Keratinocyte (primary cell): ENCODE measurements around the gene CLK3. TPM values are rescaled to one million over a fixed set of nuclear protein-coding genes. Genes with fewer than 3 reads are reported as not detected.

Source experiments
- DNase-seq: peaks from one replicate; pipeline ENCODE4 v3.0.0-alpha.2; 2011; ENCODE audit warnings: low read depth, missing footprints, low spot score
- FAIRE-seq: peaks from 2 replicates; lab custom pipeline; 2011; peaks lifted over from hg19 to GRCh38; lab: Jason Lieb, UNC
- H2AFZ ChIP-seq: 2 replicates; pipeline ENCODE4 v1.6.0; 2012; ENCODE audit warnings: low read length, control low read depth, inconsistent platforms; ENCODE audit not compliant: control insufficient read depth
- H3K27ac ChIP-seq: 2 replicates; pipeline ENCODE4 v1.5.1; 2011; ENCODE audit warnings: low read length; ENCODE audit not compliant: control insufficient read depth, insufficient read depth
- H3K27me3 ChIP-seq: 3 replicates; pipeline ENCODE4 v1.6.0; 2011; ENCODE audit warnings: low read length; ENCODE audit not compliant: control insufficient read depth, insufficient read depth; ENCODE audit errors: extremely low read depth
- H3K36me3 ChIP-seq, 2 experiments: 2 replicates in 1 of 2; 3 replicates in 1 of 2; pipeline ENCODE4 v1.5.1; 2011; ENCODE audit warnings: low read length in 2 of 2, mild to moderate bottlenecking in 1 of 2; ENCODE audit not compliant: control insufficient read depth in 2 of 2, insufficient read depth in 2 of 2; ENCODE audit errors: extremely low read depth in 1 of 2
- H3K4me1 ChIP-seq: 3 replicates; pipeline ENCODE4 v1.5.1; 2011; ENCODE audit warnings: low read length; ENCODE audit not compliant: control insufficient read depth, insufficient read depth; ENCODE audit errors: extremely low read depth
- H3K4me2 ChIP-seq: 3 replicates; pipeline ENCODE4 v1.6.0; 2011; ENCODE audit warnings: low read depth, low read length; ENCODE audit not compliant: control insufficient read depth, insufficient read depth; ENCODE audit errors: extremely low read depth
- H3K4me3 ChIP-seq, 3 experiments: fragments of 200-600 bp in 1 of 3; sonication (generic) in 1 of 3; 2 replicates in 2 of 3; 3 replicates in 1 of 3; pipeline ENCODE4 v1.5.1; 2011 to 2016; ENCODE audit warnings: low read length in 3 of 3, mild to moderate bottlenecking in 3 of 3, control low read depth in 2 of 3, inconsistent platforms in 1 of 3, low read depth in 1 of 3, mixed read lengths in 1 of 3, mixed run types in 1 of 3, moderate library complexity in 1 of 3; ENCODE audit not compliant: control insufficient read depth in 2 of 3, insufficient read depth in 2 of 3; ENCODE audit errors: extremely low read depth in 1 of 3
- H3K79me2 ChIP-seq: 2 replicates; pipeline ENCODE4 v1.6.0; 2012; ENCODE audit warnings: low read length; ENCODE audit not compliant: control insufficient read depth, insufficient read depth
- H3K9ac ChIP-seq: 3 replicates; pipeline ENCODE4 v1.6.0; 2011; ENCODE audit warnings: low read length; ENCODE audit not compliant: control insufficient read depth, insufficient read depth; ENCODE audit errors: extremely low read depth
- H3K9me1 ChIP-seq: 3 replicates; pipeline ENCODE4 v1.6.0; 2011; ENCODE audit warnings: low read length; ENCODE audit not compliant: control insufficient read depth, insufficient read depth; ENCODE audit errors: extremely low read depth
- H3K9me3 ChIP-seq: 2 replicates; pipeline ENCODE4 v1.5.1; 2012; ENCODE audit warnings: low read depth, low read length; ENCODE audit not compliant: control insufficient read depth
- H4K20me1 ChIP-seq: 3 replicates; pipeline ENCODE4 v1.6.0; 2011; ENCODE audit warnings: low read length; ENCODE audit not compliant: control insufficient read depth, insufficient read depth; ENCODE audit errors: extremely low read depth
- EZH2 ChIP-seq: IDR thresholded peaks from one replicate; pipeline ENCODE4 v1.6.1; 2012; ENCODE audit warnings: inconsistent platforms, mild to moderate bottlenecking, low read length, moderate library complexity
- dilution Hi-C: fragments of 300-500 bp; cut with MboI; formaldehyde crosslinking; loops from one replicate; pipeline ENCODE4 v1.7.0; 2020; ENCODE audit warnings: low sequenced_read_pairs; ENCODE audit not compliant: extremely low pct_ligation_motif_present
- polyA plus RNA-seq, 5 experiments: library from polyadenylated mRNA; depleted of rRNA in 3 of 5; stranded (reverse) in 3 of 5; stranded (forward) in 1 of 5; unstranded in 1 of 5; fragments of >200 nt; gene quantifications; 1 replicate in 1 of 5; 2 replicates in 3 of 5; 3 replicates in 1 of 5; pipeline versions ENCODE4 v1.2.1 to v1.2.3, GENCODE V29; 2011 to 2012; ENCODE audit warnings: missing spikeins in 2 of 5, low read depth in 1 of 5, low replicate concordance in 1 of 5
- TF ChIP-seq, protein P1 (sequence below), 3 experiments: IDR thresholded peaks in 1 of 3; conservative IDR thresholded peaks in 1 of 3; optimal IDR thresholded peaks in 1 of 3; 2 replicates in 2 of 3; 3 replicates in 1 of 3; pipeline versions ENCODE3 to v1.5.1; 2011; ENCODE audit warnings: low read length in 3 of 3, mild to moderate bottlenecking in 3 of 3, moderate library complexity in 2 of 3, control low read depth in 1 of 3, inconsistent platforms in 1 of 3; ENCODE audit not compliant: insufficient read depth in 2 of 3; ENCODE audit errors: extremely low read depth in 1 of 3

CLK3 gene
- polyA plus RNA-seq, 1 donor (not counting 4 experiments of a cell fraction or from before 2014, with no cell fraction given), result 61.2 TPM

DNA sequence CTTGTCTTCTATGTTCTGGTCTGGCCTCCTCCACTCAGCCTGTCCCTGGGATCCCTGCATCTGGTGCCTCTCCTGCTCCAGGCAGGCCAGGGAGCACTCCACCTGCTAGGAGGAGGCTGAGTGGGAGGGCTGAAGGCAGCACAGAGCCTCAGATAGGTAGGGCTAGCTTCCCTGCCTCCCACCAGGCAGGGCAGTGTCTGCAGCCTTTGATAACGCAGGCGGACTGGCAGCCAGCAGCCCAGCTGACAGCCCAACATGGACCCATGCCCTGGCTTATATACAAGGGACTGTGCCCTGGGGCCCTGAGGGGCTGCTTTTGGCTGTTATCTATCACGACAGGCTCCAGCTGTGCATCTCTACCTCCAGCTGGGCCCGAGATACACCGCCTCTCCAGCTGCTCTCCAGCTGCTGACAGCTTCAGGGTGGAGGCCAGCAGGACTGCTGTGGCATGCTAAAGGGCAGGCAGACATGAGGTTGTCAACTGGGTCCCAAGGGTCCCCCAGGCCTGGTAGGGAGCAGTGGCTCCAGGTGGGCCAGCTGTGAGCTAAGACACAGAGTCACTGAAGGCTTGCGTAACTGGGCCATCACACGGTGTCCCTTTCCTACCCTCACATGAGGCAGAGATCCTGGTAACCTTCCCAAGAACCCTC is 5.2 kb upstream of the CLK3 start:
- TF ChIP-seq, protein P1, sequence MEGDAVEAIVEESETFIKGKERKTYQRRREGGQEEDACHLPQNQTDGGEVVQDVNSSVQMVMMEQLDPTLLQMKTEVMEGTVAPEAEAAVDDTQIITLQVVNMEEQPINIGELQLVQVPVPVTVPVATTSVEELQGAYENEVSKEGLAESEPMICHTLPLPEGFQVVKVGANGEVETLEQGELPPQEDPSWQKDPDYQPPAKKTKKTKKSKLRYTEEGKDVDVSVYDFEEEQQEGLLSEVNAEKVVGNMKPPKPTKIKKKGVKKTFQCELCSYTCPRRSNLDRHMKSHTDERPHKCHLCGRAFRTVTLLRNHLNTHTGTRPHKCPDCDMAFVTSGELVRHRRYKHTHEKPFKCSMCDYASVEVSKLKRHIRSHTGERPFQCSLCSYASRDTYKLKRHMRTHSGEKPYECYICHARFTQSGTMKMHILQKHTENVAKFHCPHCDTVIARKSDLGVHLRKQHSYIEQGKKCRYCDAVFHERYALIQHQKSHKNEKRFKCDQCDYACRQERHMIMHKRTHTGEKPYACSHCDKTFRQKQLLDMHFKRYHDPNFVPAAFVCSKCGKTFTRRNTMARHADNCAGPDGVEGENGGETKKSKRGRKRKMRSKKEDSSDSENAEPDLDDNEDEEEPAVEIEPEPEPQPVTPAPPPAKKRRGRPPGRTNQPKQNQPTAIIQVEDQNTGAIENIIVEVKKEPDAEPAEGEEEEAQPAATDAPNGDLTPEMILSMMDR (optimal IDR thresholded peaks at IDR 0.05 in 1 of 3, IDR thresholded peaks at IDR 0.05 in 1 of 3, conservative IDR thresholded peaks at IDR 0.05 in 1 of 3; ENCODE audit: extremely low read depth in 1 of 3, insufficient read depth in 2 of 3, low read length in 3 of 3), result no peak
- TF ChIP-seq EZH2, result no peak
- Histone ChIP-seq H3K79me2 (no peaks in the 10 kb centered on the region), H3K4me1 (peaks cover 10% of the 10 kb centered on the region), H3K36me3 (no peaks in the 10 kb centered on the region), H3K9me3 (no peaks in the 10 kb centered on the region), H2AFZ (no peak overlapping the region), H3K27me3 (peaks cover 9% of the 10 kb centered on the region), H3K9ac (no peak overlapping the region), H3K4me2 (no peak overlapping the region), H3K27ac (no peak overlapping the region), H3K9me1 (no peaks in the 10 kb centered on the region), H3K4me3 (no peak overlapping the region), H4K20me1 (no peaks in the 10 kb centered on the region)
- dilution Hi-C loops, result no loop called here
- DNase-seq, result no peak
- no peak for FAIRE-seq

DNA sequence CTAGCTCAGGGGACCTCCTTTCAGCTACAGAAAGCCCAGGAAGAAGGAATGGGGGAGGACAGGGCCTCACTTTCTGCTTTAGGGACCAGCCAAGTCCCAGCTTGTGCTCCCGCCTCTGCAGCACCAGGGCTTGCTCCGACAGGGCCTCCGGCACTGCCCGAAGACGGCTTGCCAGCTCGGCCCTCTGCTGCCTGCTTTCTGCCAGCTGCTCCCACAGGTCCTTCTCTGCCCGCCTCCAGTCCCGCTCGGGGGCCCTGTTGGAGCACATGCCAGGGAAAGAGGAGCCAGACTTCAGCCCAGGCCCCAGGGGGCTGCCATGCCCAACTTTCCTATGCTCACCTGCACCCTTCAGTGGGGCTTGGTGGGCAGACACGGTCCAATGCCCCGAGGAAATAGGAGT is 4.3 kb upstream of the CLK3 start:
- DNase-seq (no peak), FAIRE-seq (no peak)
- dilution Hi-C loops, result no loop called here
- H3K9ac ChIP-seq, result no peak overlapping the region
- TF ChIP-seq EZH2, result no peak
- TF ChIP-seq, protein P1 (optimal IDR thresholded peaks at IDR 0.05 in 1 of 3, IDR thresholded peaks at IDR 0.05 in 1 of 3, conservative IDR thresholded peaks at IDR 0.05 in 1 of 3; ENCODE audit: extremely low read depth in 1 of 3, insufficient read depth in 2 of 3, low read length in 3 of 3), result peak in 1 of 3 experiments; percentile 0
- H3K9me1 ChIP-seq, result no peaks in the 10 kb centered on the region
- H3K4me3 ChIP-seq, result no peak overlapping the region
- H3K36me3 ChIP-seq, result no peaks in the 10 kb centered on the region
- H3K27me3 ChIP-seq, result peaks cover 8% of the 10 kb centered on the region
- no peaks in the 10 kb centered on the region for H3K9me3 ChIP-seq
- peak overlapping the region; percentile 49 for H2AFZ ChIP-seq
- peaks cover 10% of the 10 kb centered on the region for H3K4me1 ChIP-seq
- H3K79me2 ChIP-seq, result peaks cover 7% of the 10 kb centered on the region
- no peak overlapping the region for H3K27ac ChIP-seq
- H4K20me1 ChIP-seq, result no peaks in the 10 kb centered on the region
- peak overlapping the region; percentile 10 for H3K4me2 ChIP-seq
